K562 (cell line): ENCODE data around the gene TMEM72. TPM values are rescaled to one million over a fixed set of nuclear protein-coding genes. Genes with fewer than 3 reads are reported as not detected.

Experiments
- ATAC-seq: fragments of 200-7000 bp; cut with Tn5 transposase; 3 replicates; pipeline ENCODE4 v1.9.1; 2020; ENCODE audit warnings: moderate library complexity
- BruUV-seq: library from RNA; stranded (reverse); fragments of 400-500 nt; replicated peaks from 2 replicates; lab custom pipeline; 2021; lab: Mats Ljungman, UMichigan
- CTCF ChIA-PET: fragments of 300-600 bp; formaldehyde crosslinking; extraction: SDS; loops from one replicate; lab custom pipeline; 2021; ENCODE audit warnings: low intra/inter-chr PET ratio; lab: Yijun Ruan, JAX
- POLR2A ChIA-PET: fragments of 300-600, 350-650 bp; sonication (Branson Sonifier 250); formaldehyde crosslinking; extraction: SDS; loops from one replicate; lab custom pipeline; 2021; ENCODE audit warnings: antibody characterized with exemption, inconsistent platforms; lab: Yijun Ruan, JAX
- DNase-seq, 4 experiments: peaks; one replicate each; pipeline versions ENCODE4 v3.0.0 to v3.0.0-alpha.2; 2011 to 2018; ENCODE audit warnings: low spot score in 3 of 4, mixed read lengths in 3 of 4; ENCODE audit errors: extremely low read depth in 1 of 4
- FAIRE-seq: peaks from 2 replicates; lab custom pipeline; 2011; peaks lifted over from hg19 to GRCh38; lab: Jason Lieb, UNC
- H2AFZ ChIP-seq: 2 replicates; pipeline ENCODE4 v1.6.0; 2011; ENCODE audit warnings: low read depth, low read length, control low read depth, inconsistent platforms
- H3K27ac ChIP-seq: fragments of 200-600 bp; 3 replicates; pipeline ENCODE4 v1.8.0; 2011; ENCODE audit warnings: low read depth, mild to moderate bottlenecking, control low read depth, inconsistent platforms, low read length, moderate library complexity, mixed read lengths; ENCODE audit errors: extremely low read depth
- H3K27me3 ChIP-seq, 2 experiments: fragments of 300-600 bp in 1 of 2; 2 replicates in 1 of 2; 3 replicates in 1 of 2; pipeline versions ENCODE4 v1.6.0 to v1.8.0; 2011; ENCODE audit warnings: inconsistent platforms in 2 of 2, low read length in 2 of 2, mild to moderate bottlenecking in 1 of 2, mixed read lengths in 1 of 2, moderate library complexity in 1 of 2; ENCODE audit not compliant: control insufficient read depth in 2 of 2, insufficient read depth in 2 of 2
- H3K36me3 ChIP-seq: fragments of 300-600 bp; 3 replicates; pipeline ENCODE4 v1.8.0; 2011; ENCODE audit warnings: mild to moderate bottlenecking, low read length, inconsistent platforms; ENCODE audit not compliant: control insufficient read depth, insufficient read depth
- H3K4me1 ChIP-seq, 2 experiments: fragments of 200-600 bp in 1 of 2; replicated peaks in 1 of 2; 2 replicates in 1 of 2; 3 replicates in 1 of 2; pipeline versions ENCODE4 v1.5.1 to v1.8.0; 2011; ENCODE audit warnings: inconsistent platforms in 2 of 2, low read length in 2 of 2, mild to moderate bottlenecking in 1 of 2, mixed read lengths in 1 of 2, moderate library complexity in 1 of 2; ENCODE audit not compliant: control insufficient read depth in 2 of 2, insufficient read depth in 2 of 2
- H3K4me2 ChIP-seq: 2 replicates; pipeline ENCODE4 v1.6.1; 2011; ENCODE audit warnings: low read length, control low read depth, inconsistent platforms, mixed read lengths; ENCODE audit not compliant: insufficient read depth
- H3K4me3 ChIP-seq: fragments of 200-600 bp; sonication (generic), shearing (Covaris generic); 2 replicates; pipeline ENCODE4 v1.5.1; 2016; ENCODE audit warnings: control low read depth, inconsistent platforms
- H3K79me2 ChIP-seq: fragments of 200-600 bp; 3 replicates; pipeline ENCODE4 v1.8.0; 2011; ENCODE audit warnings: low read length, inconsistent platforms; ENCODE audit not compliant: control insufficient read depth, insufficient read depth
- H3K9ac ChIP-seq, 2 experiments: 2 replicates each; pipeline versions ENCODE4 v1.6.0 to v1.6.1; 2011; ENCODE audit warnings: low read depth in 2 of 2, low read length in 2 of 2, control low read depth in 1 of 2, inconsistent platforms in 1 of 2, mild to moderate bottlenecking in 1 of 2, mixed read lengths in 1 of 2; ENCODE audit not compliant: insufficient read depth in 1 of 2
- H3K9me1 ChIP-seq: one replicate; pipeline ENCODE4 v1.6.0; 2011; ENCODE audit warnings: inconsistent platforms, mild to moderate bottlenecking, low read length, moderate library complexity; ENCODE audit not compliant: control insufficient read depth, insufficient read depth
- H3K9me3 ChIP-seq: replicated peaks from 2 replicates; pipeline ENCODE4 v1.5.1; 2011; ENCODE audit warnings: low read depth, low read length, inconsistent platforms; ENCODE audit not compliant: control insufficient read depth, insufficient read depth
- H4K20me1 ChIP-seq: replicated peaks from 2 replicates; pipeline ENCODE4 v1.6.1; 2011; ENCODE audit warnings: low read length, inconsistent platforms, mixed read lengths; ENCODE audit not compliant: control insufficient read depth, insufficient read depth
- ARID1B ChIP-seq: fragments of 450-650 bp; IDR thresholded peaks from 2 replicates; pipeline ENCODE4 v1.6.1; 2016; ENCODE audit warnings: antibody characterized with exemption, mild to moderate bottlenecking, inconsistent platforms
- NFYB ChIP-seq: IDR thresholded peaks from 2 replicates; pipeline ENCODE4 v1.6.1; 2011; ENCODE audit warnings: mild to moderate bottlenecking, moderate library complexity; ENCODE audit not compliant: insufficient read length; ENCODE audit errors: extremely low read depth
- WGBS: fragments of 100-300 bp; shearing (Covaris generic); methylation state at CpG from one replicate; pipeline ENCODE4 v1.1.6; 2016; ENCODE audit warnings: low coverage, mixed read lengths; ENCODE audit not compliant: insufficient coverage; ENCODE audit errors: missing lambda C conversion rate; 5-methylcytosine and 5-hydroxymethylcytosine counted together
- in situ Hi-C: fragments of 300-500 bp; cut with MboI; formaldehyde crosslinking; loops from 4 replicates; pipeline ENCODE4 v1.15.0; 2018; ENCODE audit warnings: inconsistent platforms, mixed read lengths
- intact Hi-C: fragments of 100-400 bp; cut with micrococcal nuclease; formaldehyde crosslinking; loops from 2 replicates; pipeline ENCODE4 v1.14.2; 2022
- polyA plus RNA-seq, 8 experiments: library from polyadenylated mRNA; depleted of rRNA in 4 of 8; stranded (reverse) in 5 of 8; unstranded in 3 of 8; fragments of >200 nt; fragmentation: Nextera tagmentation in 2 of 8; fragmentation: Illumina TruSeq in 1 of 8; extraction: Ambion mirVana in 2 of 8; extraction: Trizol in 1 of 8; gene quantifications; 2 replicates each; pipeline versions ENCODE4 v1.2.1 to v1.2.3, GENCODE V29; 2011 to 2014; ENCODE audit warnings: inconsistent platforms in 1 of 8, missing spikeins in 1 of 8
- total RNA-seq, 7 experiments: library from RNA; depleted of rRNA in 6 of 7; stranded (reverse); fragments of >200 nt in 6 of 7; fragmentation: Illumina TruSeq in 2 of 7; extraction: Trizol in 2 of 7; gene quantifications; 2 replicates each; pipeline versions ENCODE4 v1.2.1 to v1.2.3, GENCODE V29; 2011 to 2021; ENCODE audit warnings: low replicate concordance in 1 of 7
- TF ChIP-seq, protein P1 (sequence below), 2 experiments: IDR thresholded peaks; 2 replicates each; pipeline ENCODE4 v1.6.1; 2011; ENCODE audit warnings: borderline replicate concordance in 1 of 2, control low read depth in 1 of 2, low read depth in 1 of 2, low read length in 1 of 2, mild to moderate bottlenecking in 1 of 2, mixed read lengths in 1 of 2, moderate library complexity in 1 of 2; ENCODE audit not compliant: insufficient read depth in 1 of 2, insufficient read length in 1 of 2, poor library complexity in 1 of 2, severe bottlenecking in 1 of 2; ENCODE audit errors: extremely low read depth in 1 of 2

TMEM72 gene
- total and polyA plus RNA-seq, 9 of the 15 experiments (the other 6 are each of a cell fraction or from before 2014, with no cell fraction given), result not detected

DNA sequence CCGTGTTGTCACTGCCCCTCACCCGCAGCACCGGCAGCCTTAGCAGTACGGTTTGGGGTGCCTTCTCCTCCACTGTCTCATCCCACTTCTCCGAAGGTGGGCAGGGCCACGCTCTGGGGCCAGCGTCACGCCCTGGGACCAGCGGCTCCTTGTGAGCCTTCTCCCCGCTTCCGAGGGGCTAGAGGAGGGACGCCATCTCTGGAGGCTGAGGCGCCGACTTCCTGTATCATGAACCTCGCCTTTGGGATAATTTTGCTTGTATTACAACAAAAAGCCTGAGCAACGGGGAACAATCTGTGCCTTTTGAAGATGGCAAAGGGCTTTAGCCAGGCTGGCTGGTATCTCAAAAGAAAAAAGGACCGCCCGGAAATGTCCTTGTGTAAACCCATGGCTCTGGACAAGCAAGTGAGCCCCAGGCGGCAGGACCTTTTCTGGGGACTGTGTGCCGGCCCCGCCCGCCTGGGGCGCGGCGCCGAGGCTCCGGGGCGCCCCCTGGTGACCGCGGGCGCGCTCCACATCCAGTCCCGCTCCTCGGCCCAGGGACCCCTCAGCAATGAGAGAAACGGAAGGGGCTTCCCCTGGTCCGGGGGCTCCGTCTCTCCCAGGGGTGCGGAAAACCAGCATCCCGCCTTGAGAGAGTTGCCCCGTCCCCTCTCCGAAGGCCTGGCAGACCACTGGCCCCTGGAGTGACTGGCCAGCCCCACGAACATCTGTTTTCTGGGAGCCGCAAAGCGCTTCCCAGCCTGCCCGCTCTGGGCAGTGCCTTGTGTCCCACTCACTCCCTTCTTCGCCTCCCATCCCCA is 63.7 kb downstream of the TMEM72 start (continued):
- TF ChIP-seq, protein P1, sequence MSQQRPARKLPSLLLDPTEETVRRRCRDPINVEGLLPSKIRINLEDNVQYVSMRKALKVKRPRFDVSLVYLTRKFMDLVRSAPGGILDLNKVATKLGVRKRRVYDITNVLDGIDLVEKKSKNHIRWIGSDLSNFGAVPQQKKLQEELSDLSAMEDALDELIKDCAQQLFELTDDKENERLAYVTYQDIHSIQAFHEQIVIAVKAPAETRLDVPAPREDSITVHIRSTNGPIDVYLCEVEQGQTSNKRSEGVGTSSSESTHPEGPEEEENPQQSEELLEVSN (IDR thresholded peaks at IDR 0.05; ENCODE audit: borderline replicate concordance in 1 of 2, extremely low read depth in 1 of 2, insufficient read depth in 1 of 2, insufficient read length in 1 of 2, low read depth in 1 of 2, low read length in 1 of 2, poor library complexity in 1 of 2, severe bottlenecking in 1 of 2), result peak in 1 of 2 experiments; percentile 55

DNA sequence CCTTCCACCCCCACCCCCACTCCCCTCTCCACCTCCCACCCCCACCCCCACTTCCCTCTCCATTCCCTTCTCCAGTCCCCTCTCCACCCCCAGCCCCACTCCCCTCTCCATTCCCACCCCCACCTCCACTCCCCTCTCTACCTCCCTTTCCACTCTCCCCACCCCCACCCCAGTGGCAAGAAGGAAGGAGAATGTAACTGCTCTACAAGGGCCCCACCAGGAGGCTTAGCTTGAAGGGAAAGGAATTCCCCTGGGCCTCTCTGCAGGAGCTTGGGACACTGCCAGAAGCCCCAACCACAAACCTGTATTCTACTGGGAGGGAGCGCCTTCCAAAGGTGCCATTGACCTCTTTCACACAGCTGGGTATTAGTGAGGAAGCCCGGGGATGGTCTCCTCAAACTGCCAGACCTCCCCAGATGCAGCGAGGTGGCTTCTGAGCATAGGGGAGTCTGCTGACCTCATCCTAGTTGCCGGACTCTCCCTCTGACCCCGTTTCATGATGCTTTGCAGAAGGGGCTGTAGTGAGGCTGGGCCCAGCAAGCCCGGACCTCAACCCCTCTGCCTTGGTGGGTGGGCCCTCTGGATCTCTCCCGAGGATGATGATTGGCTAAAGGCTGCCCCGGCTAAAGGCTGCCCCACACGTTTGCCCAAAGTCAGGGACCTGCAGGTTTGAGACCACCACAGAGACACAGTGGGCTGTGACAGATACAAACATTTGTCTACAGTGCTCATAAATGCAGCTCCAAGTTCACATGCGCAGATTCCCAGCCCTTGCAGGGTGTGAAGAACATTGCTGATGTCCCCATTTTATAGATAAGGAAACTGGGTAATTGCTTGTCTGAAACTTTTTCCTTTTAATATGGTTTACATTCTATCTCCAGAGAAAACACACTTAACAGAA is 64.5 kb downstream of the TMEM72 start:
- Histone ChIP-seq H4K20me1 (no peaks in the 10 kb centered on the region), H3K27me3 (no peaks in the 10 kb centered on the region), H2AFZ (no peak overlapping the region), H3K9me3 (no peaks in the 10 kb centered on the region), H3K27ac (no peak overlapping the region), H3K4me2 (no peak overlapping the region), H3K4me3 (no peak overlapping the region), H3K9me1 (no peaks in the 10 kb centered on the region), H3K79me2 (no peaks in the 10 kb centered on the region), H3K4me1 (peaks cover 33 to 59% of the 10 kb centered on the region in 2 experiments), H3K36me3 (no peaks in the 10 kb centered on the region), H3K9ac (peak overlapping the region in 1 of 2 experiments; percentile 0; a peak in 1 of 4 replicates)
- no peak for FAIRE-seq
- ATAC-seq, result no peak
- ChIA-PET POLR2A (interaction anchor here (1.3 kb wide), 1 partner anchor 19 kb away, joined by 3 read pairs; no protein-coding TSS in a partner anchor), CTCF (interaction anchor here (3.1 kb wide), 1 partner anchor 42 kb away, joined by 32 read pairs; no protein-coding TSS in a partner anchor)
- WGBS, result 17% methylated on average over 10 of the region's 10 CpGs
- peak in 3 of 4 experiments; percentile 25 to 32 (median 26) for DNase-seq
- no peak for TF ChIP-seq ARID1B
- peak; percentile 23 for TF ChIP-seq NFYB
- no TSS peak for BruUV-seq
- in situ Hi-C loops, result no loop called here
- intact Hi-C loops, result loop anchor here (1.0 to 5.0 kb wide), 2 partner anchors 43 to 98 kb away; no protein-coding TSS in a partner anchor
